ENCODE data around the gene KCNMA1. TPM values are rescaled to one million over a fixed set of nuclear protein-coding genes. Genes with fewer than 3 reads are reported as not detected.
"Not testable (repeated sequence)": the region's sequence is repeated elsewhere in the genome, so short reads cannot be mapped to it uniquely, and the experiment has no call there.

The KCNMA1 gene
- total RNA-seq, 1 donor from 2014 or later = 95.5 TPM

DNA sequence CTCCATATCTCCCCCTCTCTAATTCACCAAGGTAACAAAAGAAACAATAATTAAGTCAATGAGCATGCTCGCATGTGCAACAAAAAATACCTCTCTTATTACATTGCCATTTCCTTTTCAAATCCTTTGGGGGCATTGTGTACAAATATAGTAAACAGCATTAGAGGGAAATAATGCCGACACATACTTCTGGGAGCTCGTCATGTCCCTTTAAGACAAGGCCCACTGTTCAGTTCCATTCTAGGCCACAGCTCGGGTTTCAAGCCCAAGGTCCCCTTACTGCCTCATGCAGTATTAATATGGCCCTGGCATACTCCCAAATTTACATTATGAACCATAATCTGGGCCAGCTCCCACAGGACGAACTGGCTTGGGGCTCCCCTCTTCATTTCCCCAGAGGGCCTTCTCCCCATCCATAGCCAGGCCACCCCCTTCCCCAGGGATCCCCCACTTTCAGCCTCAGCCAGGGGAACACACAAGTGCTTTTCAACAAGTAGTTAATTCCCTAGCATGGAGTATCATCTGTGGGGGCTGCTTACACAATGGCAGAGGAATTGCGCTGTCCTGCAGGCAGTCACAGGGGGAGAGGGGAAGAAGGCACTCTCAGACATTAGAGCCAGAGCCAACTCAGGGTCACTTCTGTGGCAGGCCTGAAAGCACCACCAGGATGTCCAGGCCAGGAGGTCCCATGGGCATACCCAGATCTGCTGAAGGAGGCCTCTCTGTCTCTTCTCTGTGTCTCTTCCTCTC lies 110.6 kb downstream of the KCNMA1 start:
- DNase-seq (ENCODE audit: extremely low spot score, unreplicated experiment) = no peak
- H3K9me3 Mint-ChIP-seq (ENCODE audit: unreplicated experiment) = no peaks in the 10 kb centered on the region
- no peaks in the 10 kb centered on the region for H3K27me3 Mint-ChIP-seq (ENCODE audit: unreplicated experiment)
- no peak overlapping the region for H3K4me3 Mint-ChIP-seq (ENCODE audit: unreplicated experiment)
- no peaks in the 10 kb centered on the region for H3K36me3 Mint-ChIP-seq (ENCODE audit: unreplicated experiment)
- TF ChIP-seq, protein P1, sequence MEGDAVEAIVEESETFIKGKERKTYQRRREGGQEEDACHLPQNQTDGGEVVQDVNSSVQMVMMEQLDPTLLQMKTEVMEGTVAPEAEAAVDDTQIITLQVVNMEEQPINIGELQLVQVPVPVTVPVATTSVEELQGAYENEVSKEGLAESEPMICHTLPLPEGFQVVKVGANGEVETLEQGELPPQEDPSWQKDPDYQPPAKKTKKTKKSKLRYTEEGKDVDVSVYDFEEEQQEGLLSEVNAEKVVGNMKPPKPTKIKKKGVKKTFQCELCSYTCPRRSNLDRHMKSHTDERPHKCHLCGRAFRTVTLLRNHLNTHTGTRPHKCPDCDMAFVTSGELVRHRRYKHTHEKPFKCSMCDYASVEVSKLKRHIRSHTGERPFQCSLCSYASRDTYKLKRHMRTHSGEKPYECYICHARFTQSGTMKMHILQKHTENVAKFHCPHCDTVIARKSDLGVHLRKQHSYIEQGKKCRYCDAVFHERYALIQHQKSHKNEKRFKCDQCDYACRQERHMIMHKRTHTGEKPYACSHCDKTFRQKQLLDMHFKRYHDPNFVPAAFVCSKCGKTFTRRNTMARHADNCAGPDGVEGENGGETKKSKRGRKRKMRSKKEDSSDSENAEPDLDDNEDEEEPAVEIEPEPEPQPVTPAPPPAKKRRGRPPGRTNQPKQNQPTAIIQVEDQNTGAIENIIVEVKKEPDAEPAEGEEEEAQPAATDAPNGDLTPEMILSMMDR (IDR thresholded peaks at IDR 0.05) = no peak
- H3K4me1 Mint-ChIP-seq (ENCODE audit: unreplicated experiment) = peaks cover 92% of the 10 kb centered on the region
- peak overlapping the region; percentile 16 for H3K27ac Mint-ChIP-seq (ENCODE audit: unreplicated experiment)

DNA sequence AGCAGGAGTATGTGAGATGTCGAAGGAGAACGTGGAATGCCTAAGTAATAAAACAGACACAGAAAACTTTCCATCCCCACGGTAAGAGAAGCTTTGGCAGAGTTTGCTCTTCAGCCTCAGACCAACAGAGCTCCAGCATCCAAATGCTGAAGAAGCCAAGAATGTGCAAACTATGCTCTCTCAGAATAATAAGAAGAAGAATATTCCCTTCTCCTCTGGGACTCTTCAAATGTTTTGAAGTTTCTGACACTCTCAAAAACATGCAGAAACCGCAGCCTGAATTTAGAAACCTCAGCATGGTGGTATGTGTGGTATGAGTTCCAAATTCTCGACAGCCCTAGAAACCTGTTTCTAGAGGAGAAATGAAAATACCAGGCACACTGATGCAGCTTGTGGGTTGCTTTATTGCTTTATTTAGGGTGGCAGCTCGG lies 113.3 kb downstream of the KCNMA1 start:
- no peaks in the 10 kb centered on the region for H3K9me3 Mint-ChIP-seq (ENCODE audit: unreplicated experiment)
- DNase-seq (ENCODE audit: extremely low spot score, unreplicated experiment) = no peak
- no peaks in the 10 kb centered on the region for H3K27me3 Mint-ChIP-seq (ENCODE audit: unreplicated experiment)
- peaks cover 70% of the 10 kb centered on the region for H3K4me1 Mint-ChIP-seq (ENCODE audit: unreplicated experiment)
- peak overlapping the region; percentile 88 for H3K27ac Mint-ChIP-seq (ENCODE audit: unreplicated experiment)
- H3K4me3 Mint-ChIP-seq (ENCODE audit: unreplicated experiment) = no peak overlapping the region
- TF ChIP-seq, protein P1 (IDR thresholded peaks at IDR 0.05) = no peak
- no peaks in the 10 kb centered on the region for H3K36me3 Mint-ChIP-seq (ENCODE audit: unreplicated experiment)

DNA sequence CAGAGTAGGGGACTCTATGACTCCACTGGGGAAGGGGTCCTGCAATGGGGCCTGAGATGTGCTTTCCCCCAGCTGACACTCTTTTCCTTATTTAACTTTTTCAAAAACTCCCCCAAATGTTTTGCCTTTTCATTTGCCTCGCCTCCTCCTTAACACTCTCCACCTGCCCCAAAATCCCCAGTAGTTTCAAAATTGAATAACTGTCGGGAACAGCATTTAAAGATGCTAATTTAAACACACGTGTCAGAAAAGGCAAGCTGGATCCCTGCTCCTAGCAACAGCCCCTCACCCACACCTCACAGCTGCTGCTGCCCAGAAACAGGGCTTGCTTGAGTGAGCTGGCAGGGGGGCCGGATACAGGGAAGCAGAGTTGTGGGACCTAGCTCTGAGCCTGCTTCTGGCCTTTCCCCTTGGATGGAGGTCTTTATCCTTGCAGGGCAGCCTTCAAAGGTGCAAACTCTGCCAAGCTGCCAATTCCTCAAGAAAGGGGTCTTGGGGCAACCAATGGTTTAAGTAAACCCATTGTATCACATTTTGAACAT lies 115.3 kb downstream of the KCNMA1 start:
- H3K27ac Mint-ChIP-seq (ENCODE audit: unreplicated experiment) = no peak overlapping the region

DNA sequence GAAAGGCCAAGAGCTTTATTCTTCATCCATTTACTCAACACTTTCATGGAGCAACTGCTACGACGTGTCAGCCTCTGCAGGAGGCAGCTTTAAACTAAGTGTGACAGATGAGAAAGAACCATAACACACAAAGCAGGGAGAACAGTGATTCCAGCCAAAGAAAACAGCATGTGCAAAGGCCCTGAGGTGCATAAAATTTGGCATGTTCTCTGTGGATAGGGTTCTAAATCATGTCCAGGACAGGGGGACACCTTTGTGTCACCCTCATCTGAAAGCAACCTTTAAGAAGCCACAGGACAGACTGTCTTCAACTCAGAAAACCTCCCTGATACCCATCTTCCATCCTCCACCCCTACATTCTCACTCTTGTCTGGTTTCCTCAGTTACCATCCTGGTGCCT lies 116.6 kb downstream of the KCNMA1 start:
- H3K27me3 Mint-ChIP-seq (ENCODE audit: unreplicated experiment) = no peaks in the 10 kb centered on the region
- H3K27ac Mint-ChIP-seq (ENCODE audit: unreplicated experiment) = no peak overlapping the region
- no peak for DNase-seq (ENCODE audit: extremely low spot score, unreplicated experiment)
- H3K4me3 Mint-ChIP-seq (ENCODE audit: unreplicated experiment) = no peak overlapping the region
- TF ChIP-seq, protein P1 (IDR thresholded peaks at IDR 0.05) = no peak
- no peaks in the 10 kb centered on the region for H3K9me3 Mint-ChIP-seq (ENCODE audit: unreplicated experiment)
- H3K36me3 Mint-ChIP-seq (ENCODE audit: unreplicated experiment) = no peaks in the 10 kb centered on the region
- H3K4me1 Mint-ChIP-seq (ENCODE audit: unreplicated experiment) = peaks cover 42% of the 10 kb centered on the region

More for the DNA sequence above, 115.3 kb downstream of the KCNMA1 start:
- DNase-seq (ENCODE audit: extremely low spot score, unreplicated experiment) = no peak
- no peaks in the 10 kb centered on the region for H3K9me3 Mint-ChIP-seq (ENCODE audit: unreplicated experiment)
- H3K4me1 Mint-ChIP-seq (ENCODE audit: unreplicated experiment) = peaks cover 54% of the 10 kb centered on the region
- no peaks in the 10 kb centered on the region for H3K36me3 Mint-ChIP-seq (ENCODE audit: unreplicated experiment)
- H3K27me3 Mint-ChIP-seq (ENCODE audit: unreplicated experiment) = no peaks in the 10 kb centered on the region
- no peak overlapping the region for H3K4me3 Mint-ChIP-seq (ENCODE audit: unreplicated experiment)
- TF ChIP-seq, protein P1 (IDR thresholded peaks at IDR 0.05) = no peak

DNA sequence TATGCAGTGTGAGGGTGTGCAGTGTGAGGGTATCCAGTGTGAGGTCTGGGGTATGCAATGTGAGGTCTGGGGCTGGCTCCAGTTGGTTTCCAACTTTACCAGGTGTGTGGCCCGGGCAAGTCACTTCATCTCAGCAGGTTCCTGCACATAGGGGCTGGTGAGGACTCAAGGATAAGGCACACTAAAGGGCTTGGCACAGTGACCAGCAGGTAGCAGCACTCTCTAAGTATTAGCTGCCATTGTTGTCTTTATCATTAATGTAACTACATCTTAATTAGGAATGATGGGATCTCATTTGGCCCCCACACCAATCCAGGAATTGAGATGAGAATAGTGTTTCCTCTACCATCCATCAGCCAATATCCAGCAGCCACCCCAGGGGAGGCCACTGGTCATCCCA lies 117.3 kb downstream of the KCNMA1 start:
- TF ChIP-seq, protein P1 (IDR thresholded peaks at IDR 0.05) = no peak
- no peak overlapping the region for H3K4me3 Mint-ChIP-seq (ENCODE audit: unreplicated experiment)
- peaks cover 40% of the 10 kb centered on the region for H3K4me1 Mint-ChIP-seq (ENCODE audit: unreplicated experiment)
- no peaks in the 10 kb centered on the region for H3K36me3 Mint-ChIP-seq (ENCODE audit: unreplicated experiment)
- no peak overlapping the region for H3K27ac Mint-ChIP-seq (ENCODE audit: unreplicated experiment)
- DNase-seq (ENCODE audit: extremely low spot score, unreplicated experiment) = no peak
- H3K27me3 Mint-ChIP-seq (ENCODE audit: unreplicated experiment) = no peaks in the 10 kb centered on the region
- no peaks in the 10 kb centered on the region for H3K9me3 Mint-ChIP-seq (ENCODE audit: unreplicated experiment)

DNA sequence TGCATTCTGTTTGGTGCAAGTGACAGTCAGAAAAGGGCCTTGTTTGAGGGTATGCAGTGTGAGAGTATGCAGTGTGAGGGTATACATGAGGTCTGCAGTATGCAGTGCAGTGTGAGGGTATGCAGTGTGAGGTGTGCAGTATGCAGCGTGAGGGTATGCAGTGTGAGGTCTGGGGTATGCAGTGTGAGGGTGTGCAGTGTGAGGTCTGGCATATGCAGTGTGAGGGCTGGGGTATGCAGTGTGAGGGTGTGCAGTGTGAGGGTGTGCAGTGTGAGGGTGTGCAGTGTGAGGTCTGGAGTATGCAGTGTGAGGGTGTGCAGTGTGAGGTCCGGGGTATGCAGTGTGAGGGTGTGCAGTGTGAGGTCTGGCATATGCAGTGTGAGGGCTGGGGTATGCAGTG lies 117.8 kb downstream of the KCNMA1 start:
- H3K4me1 Mint-ChIP-seq (ENCODE audit: unreplicated experiment) = peaks cover 38% of the 10 kb centered on the region
- not testable (repeated sequence) for H3K9me3 Mint-ChIP-seq (ENCODE audit: unreplicated experiment); H3K27ac Mint-ChIP-seq (ENCODE audit: unreplicated experiment); H3K27me3 Mint-ChIP-seq (ENCODE audit: unreplicated experiment); H3K36me3 Mint-ChIP-seq (ENCODE audit: unreplicated experiment); DNase-seq (ENCODE audit: extremely low spot score, unreplicated experiment); H3K4me3 Mint-ChIP-seq (ENCODE audit: unreplicated experiment)

All from osteocyte (in vitro differentiated cells).